SU-DHL-6 (cell line): ENCODE results near the gene ITGB1BP1.

ENCODE experiments used
- EZH2phosphoT487 ChIP-seq: fragments of 200-600 bp; sonication (generic), shearing (Covaris generic); conservative IDR thresholded peaks from 2 replicates; pipeline ENCODE4 v1.6.1; 2018; ENCODE audit warnings: mild to moderate bottlenecking, antibody characterized with exemption, low read length, moderate library complexity, mixed read lengths
- TF ChIP-seq, protein P1 (sequence below): fragments of 200-600 bp; sonication (generic); IDR thresholded peaks from one replicate; pipeline ENCODE4 v1.5.1; 2017; ENCODE audit warnings: antibody characterized with exemption, mild to moderate bottlenecking, low read length, moderate library complexity; ENCODE audit not compliant: insufficient read depth, poor library complexity, severe bottlenecking

DNA sequence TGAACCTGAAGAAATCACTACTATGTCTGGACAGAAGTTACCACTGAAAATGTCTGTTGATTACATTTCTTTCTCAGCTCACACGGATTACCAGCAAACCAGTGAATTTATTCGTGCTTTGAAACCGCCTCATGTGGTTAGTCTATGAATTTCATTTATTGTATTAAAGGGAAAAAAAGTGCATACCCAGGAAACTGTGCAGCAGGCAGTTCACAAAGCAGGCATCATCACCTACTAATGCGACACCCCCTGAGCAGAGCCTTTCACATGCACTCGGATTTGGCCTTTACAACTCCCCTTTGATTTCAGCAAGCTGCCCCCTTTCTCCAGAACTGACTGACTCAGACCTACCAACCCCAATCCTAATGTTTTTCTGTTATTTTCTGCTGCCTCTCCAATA is 20.2 kb upstream of the ITGB1BP1 start:
- TF ChIP-seq, protein P1, sequence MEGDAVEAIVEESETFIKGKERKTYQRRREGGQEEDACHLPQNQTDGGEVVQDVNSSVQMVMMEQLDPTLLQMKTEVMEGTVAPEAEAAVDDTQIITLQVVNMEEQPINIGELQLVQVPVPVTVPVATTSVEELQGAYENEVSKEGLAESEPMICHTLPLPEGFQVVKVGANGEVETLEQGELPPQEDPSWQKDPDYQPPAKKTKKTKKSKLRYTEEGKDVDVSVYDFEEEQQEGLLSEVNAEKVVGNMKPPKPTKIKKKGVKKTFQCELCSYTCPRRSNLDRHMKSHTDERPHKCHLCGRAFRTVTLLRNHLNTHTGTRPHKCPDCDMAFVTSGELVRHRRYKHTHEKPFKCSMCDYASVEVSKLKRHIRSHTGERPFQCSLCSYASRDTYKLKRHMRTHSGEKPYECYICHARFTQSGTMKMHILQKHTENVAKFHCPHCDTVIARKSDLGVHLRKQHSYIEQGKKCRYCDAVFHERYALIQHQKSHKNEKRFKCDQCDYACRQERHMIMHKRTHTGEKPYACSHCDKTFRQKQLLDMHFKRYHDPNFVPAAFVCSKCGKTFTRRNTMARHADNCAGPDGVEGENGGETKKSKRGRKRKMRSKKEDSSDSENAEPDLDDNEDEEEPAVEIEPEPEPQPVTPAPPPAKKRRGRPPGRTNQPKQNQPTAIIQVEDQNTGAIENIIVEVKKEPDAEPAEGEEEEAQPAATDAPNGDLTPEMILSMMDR, result no peak
- TF ChIP-seq EZH2phosphoT487, result no peak
